H1 (cell line): ENCODE measurements around the gene ZNF200. TPM values are rescaled to one million over a fixed set of nuclear protein-coding genes. Genes with fewer than 3 reads are reported as not detected.

ENCODE experiments used
- CTCF ChIA-PET: fragments of 300-600 bp; sonication (Branson Sonifier 250); formaldehyde crosslinking; loops from one replicate; lab custom pipeline; 2021; ENCODE audit not compliant: partially characterized antibody; lab: Charles Lee
- POLR2A ChIA-PET: fragments of 300-600 bp; sonication (Branson Sonifier 250); formaldehyde crosslinking; loops from one replicate; lab custom pipeline; 2021; ENCODE audit warnings: inconsistent platforms; ENCODE audit not compliant: partially characterized antibody; lab: Charles Lee
- DNase-seq, 2 experiments: peaks; one replicate each; pipeline versions ENCODE4 v3.0.0 to v3.0.0-alpha.2; 2010 to 2022; ENCODE audit warnings: low spot score in 2 of 2, low read depth in 1 of 2, mixed read lengths in 1 of 2
- FAIRE-seq: peaks from 2 replicates; lab custom pipeline; 2011; peaks lifted over from hg19 to GRCh38; lab: Jason Lieb, UNC
- H2AFZ ChIP-seq: 2 replicates; pipeline ENCODE4 v1.8.1; 2012; ENCODE audit warnings: low read length, inconsistent platforms
- H2AK5ac ChIP-seq: 2 replicates; pipeline ENCODE4 v1.6.1; 2013; ENCODE audit warnings: low read depth, low read length
- H2BK120ac ChIP-seq: replicated peaks from 2 replicates; pipeline ENCODE3; 2013; ENCODE audit warnings: low read depth, low read length, inconsistent platforms
- H2BK12ac ChIP-seq: 2 replicates; pipeline ENCODE4 v1.6.1; 2013; ENCODE audit warnings: low read depth, low read length
- H2BK15ac ChIP-seq: 2 replicates; pipeline ENCODE4 v1.6.1; 2013; ENCODE audit warnings: low read length
- H2BK20ac ChIP-seq: 2 replicates; pipeline ENCODE4 v1.6.1; 2013; ENCODE audit warnings: low read length
- H2BK5ac ChIP-seq: 2 replicates; pipeline ENCODE4 v1.6.1; 2013; ENCODE audit warnings: low read depth, low read length
- H3K14ac ChIP-seq: 2 replicates; pipeline ENCODE4 v1.6.1; 2013; ENCODE audit warnings: inconsistent platforms; ENCODE audit not compliant: insufficient read length
- H3K18ac ChIP-seq: 2 replicates; pipeline ENCODE4 v1.6.1; 2013; ENCODE audit warnings: low read length; ENCODE audit errors: extremely low read depth
- H3K23ac ChIP-seq: 2 replicates; pipeline ENCODE4 v1.6.1; 2013; ENCODE audit warnings: inconsistent platforms; ENCODE audit not compliant: insufficient read length
- H3K23me2 ChIP-seq: 2 replicates; pipeline ENCODE4 v1.6.1; 2013; ENCODE audit warnings: low read depth, low read length
- H3K27ac ChIP-seq: 2 replicates; pipeline ENCODE4 v1.6.1; 2011; ENCODE audit warnings: low read depth, low read length, inconsistent platforms
- H3K27me3 ChIP-seq, 4 experiments: replicated peaks in 1 of 4; 1 replicate in 1 of 4; 2 replicates in 3 of 4; pipeline versions ENCODE4 v1.6.1 to v1.8.1; 2011 to 2013; ENCODE audit warnings: low read length in 3 of 4, mild to moderate bottlenecking in 3 of 4, inconsistent platforms in 2 of 4, mixed read lengths in 2 of 4, moderate library complexity in 1 of 4; ENCODE audit not compliant: control insufficient read depth in 3 of 4, insufficient read depth in 3 of 4; ENCODE audit errors: extremely low read depth in 1 of 4
- H3K36me3 ChIP-seq, 4 experiments: 2 replicates each; pipeline versions ENCODE4 v1.6.1 to v1.8.1; 2011 to 2013; ENCODE audit warnings: mild to moderate bottlenecking in 4 of 4, low read length in 3 of 4, moderate library complexity in 2 of 4, control low read depth in 1 of 4, inconsistent platforms in 1 of 4; ENCODE audit not compliant: insufficient read depth in 4 of 4, control insufficient read depth in 2 of 4
- H3K4ac ChIP-seq: replicated peaks from 2 replicates; pipeline ENCODE3; 2013; ENCODE audit warnings: low read length, low read depth, mixed read lengths, inconsistent platforms; ENCODE audit not compliant: insufficient read length
- H3K4me1 ChIP-seq, 4 experiments: replicated peaks in 1 of 4; 1 replicate in 1 of 4; 2 replicates in 3 of 4; pipeline versions ENCODE4 v1.6.1 to v1.8.1; 2011 to 2013; ENCODE audit warnings: low read length in 3 of 4, inconsistent platforms in 2 of 4, mixed read lengths in 1 of 4; ENCODE audit not compliant: insufficient read depth in 4 of 4, control insufficient read depth in 3 of 4
- H3K4me2 ChIP-seq, 2 experiments: 2 replicates each; pipeline versions ENCODE4 v1.6.1 to v1.8.1; 2011 to 2013; ENCODE audit warnings: low read depth in 2 of 2, low read length in 2 of 2, control low read depth in 1 of 2, inconsistent platforms in 1 of 2, mild to moderate bottlenecking in 1 of 2; ENCODE audit not compliant: insufficient read depth in 1 of 2
- H3K4me3 ChIP-seq, 4 experiments: fragments of 200-600, 300-600 bp in 1 of 4; sonication (generic), shearing (Covaris generic), sonication (Bioruptor Twin) in 1 of 4; 2 replicates each; pipeline versions ENCODE4 v1.5.1 to v1.8.1; 2011 to 2016; ENCODE audit warnings: low read length in 4 of 4, low read depth in 3 of 4, control low read depth in 2 of 4, inconsistent platforms in 2 of 4, mild to moderate bottlenecking in 2 of 4, mixed read lengths in 1 of 4, moderate library complexity in 1 of 4; ENCODE audit not compliant: insufficient read depth in 2 of 4; ENCODE audit errors: extremely low read depth in 1 of 4
- H3K56ac ChIP-seq: replicated peaks from 2 replicates; pipeline ENCODE3; 2013; ENCODE audit warnings: low read depth, mild to moderate bottlenecking, mixed read lengths, low read length, inconsistent platforms; ENCODE audit not compliant: insufficient read length
- H3K79me1 ChIP-seq: 2 replicates; pipeline ENCODE4 v1.6.1; 2013; ENCODE audit warnings: low read depth, low read length, control low read depth
- H3K79me2 ChIP-seq, 2 experiments: 2 replicates each; pipeline versions ENCODE4 v1.6.1 to v1.8.1; 2012 to 2013; ENCODE audit warnings: low read length in 2 of 2, mild to moderate bottlenecking in 2 of 2, inconsistent platforms in 1 of 2; ENCODE audit not compliant: insufficient read depth in 2 of 2, control insufficient read depth in 1 of 2
- H3K9ac ChIP-seq, 4 experiments: replicated peaks in 1 of 4; 1 replicate in 1 of 4; 2 replicates in 3 of 4; pipeline versions ENCODE4 v1.6.1 to v1.8.1; 2011 to 2013; ENCODE audit warnings: low read depth in 3 of 4, low read length in 3 of 4, control low read depth in 2 of 4, mild to moderate bottlenecking in 2 of 4, moderate library complexity in 2 of 4, inconsistent platforms in 1 of 4; ENCODE audit errors: extremely low read depth in 1 of 4
- H3K9me3 ChIP-seq, 2 experiments: 2 replicates each; pipeline versions ENCODE4 v1.6.1 to v1.8.1; 2012 to 2013; ENCODE audit warnings: mild to moderate bottlenecking in 2 of 2, moderate library complexity in 2 of 2, control low read depth in 1 of 2, inconsistent platforms in 1 of 2, low read depth in 1 of 2, low read length in 1 of 2, mixed read lengths in 1 of 2; ENCODE audit not compliant: insufficient read depth in 2 of 2
- H4K20me1 ChIP-seq, 2 experiments: replicated peaks in 1 of 2; 2 replicates each; pipeline versions ENCODE3 to v1.8.1; 2011 to 2013; ENCODE audit warnings: inconsistent platforms in 2 of 2, low read length in 2 of 2, mild to moderate bottlenecking in 1 of 2; ENCODE audit not compliant: insufficient read depth in 2 of 2, control insufficient read depth in 1 of 2
- H4K5ac ChIP-seq: 2 replicates; pipeline ENCODE4 v1.6.1; 2013; ENCODE audit warnings: low read length, low read depth, mixed read lengths, inconsistent platforms; ENCODE audit not compliant: insufficient read length
- H4K8ac ChIP-seq: 2 replicates; pipeline ENCODE4 v1.8.0; 2013; ENCODE audit warnings: mild to moderate bottlenecking, moderate library complexity, low read length, inconsistent platforms; ENCODE audit not compliant: insufficient read depth; ENCODE audit errors: extremely low read depth
- H4K91ac ChIP-seq: replicated peaks from 2 replicates; pipeline ENCODE3; 2013; ENCODE audit warnings: low read length, mixed read lengths, inconsistent platforms; ENCODE audit not compliant: insufficient read length
- ATF3 ChIP-seq: IDR thresholded peaks from 2 replicates; pipeline ENCODE4 v1.6.1; 2011; ENCODE audit warnings: low read depth, mild to moderate bottlenecking, low read length; ENCODE audit not compliant: insufficient read depth
- CBX5 ChIP-seq: fragments of 300-800, 300-1000 bp; sonication (generic); IDR thresholded peaks from 2 replicates; pipeline ENCODE4 v1.7.1; 2016; ENCODE audit warnings: antibody characterized with exemption, low read length, low read depth
- CBX8 ChIP-seq: fragments of 300-800, 300-1000 bp; sonication (generic); IDR thresholded peaks from 2 replicates; pipeline ENCODE4 v1.7.1; 2016; ENCODE audit warnings: low read depth, low read length, borderline replicate concordance
- CHD2 ChIP-seq: IDR thresholded peaks from 2 replicates; pipeline ENCODE4 v1.6.1; 2012; ENCODE audit warnings: low read length, improper control_type of control experiment
- CREB1 ChIP-seq: IDR thresholded peaks from 2 replicates; pipeline ENCODE4 v1.6.1; 2012; ENCODE audit warnings: inconsistent platforms
- E2F6 ChIP-seq: IDR thresholded peaks from 2 replicates; pipeline ENCODE4 v1.6.1; 2012; ENCODE audit warnings: inconsistent platforms
- MAX ChIP-seq: IDR thresholded peaks from 2 replicates; pipeline ENCODE4 v1.6.1; 2012; ENCODE audit warnings: inconsistent platforms
- POLR2A ChIP-seq, 2 experiments: IDR thresholded peaks; 1 replicate in 1 of 2; 2 replicates in 1 of 2; pipeline ENCODE4 v1.6.1; 2011; ENCODE audit warnings: low read depth in 2 of 2, low read length in 2 of 2, mild to moderate bottlenecking in 2 of 2; ENCODE audit errors: control extremely low read depth in 1 of 2
- SIRT6 ChIP-seq: IDR thresholded peaks from one replicate; pipeline ENCODE4 v1.7.1; 2012; ENCODE audit warnings: low read length, inconsistent platforms
- SRF ChIP-seq: IDR thresholded peaks from 2 replicates; pipeline ENCODE4 v1.6.1; 2011; ENCODE audit warnings: mild to moderate bottlenecking, low read depth, low read length, moderate library complexity
- YY1 ChIP-seq: IDR thresholded peaks from 2 replicates; pipeline ENCODE4 v1.6.1; 2011; ENCODE audit warnings: low read depth, mild to moderate bottlenecking, low read length
- ZNF274 ChIP-seq: IDR thresholded peaks from 2 replicates; pipeline ENCODE4 v1.7.0; 2012; ENCODE audit warnings: low read length, borderline replicate concordance; ENCODE audit errors: extremely low read depth
- WGBS, 2 experiments: shearing (Covaris generic) in 1 of 2; methylation state at CpG; one replicate each; pipeline versions ENCODE4 v1.1.6 to v1.1.7; 2013 to 2015; ENCODE audit warnings: low lambda C conversion rate in 2 of 2, mixed read lengths in 2 of 2, inconsistent platforms in 1 of 2, low coverage in 1 of 2, missing lambda C conversion rate in 1 of 2; ENCODE audit not compliant: insufficient replicate concordance in 2 of 2, insufficient coverage in 1 of 2, insufficient read length in 1 of 2; ENCODE audit errors: extremely low coverage in 1 of 2, missing lambda C conversion rate in 1 of 2; 5-methylcytosine and 5-hydroxymethylcytosine counted together
- polyA plus RNA-seq, 7 experiments: library from polyadenylated mRNA; depleted of rRNA in 3 of 7; stranded (reverse) in 5 of 7; unstranded in 2 of 7; fragments of >200 nt in 5 of 7; fragments of 200-250 nt in 2 of 7; gene quantifications; 1 replicate in 5 of 7; 2 replicates in 1 of 7; 4 replicates in 1 of 7; pipeline versions ENCODE4 v1.2.1 to v1.2.3, GENCODE V29; 2011 to 2013; ENCODE audit warnings: missing spikeins in 2 of 7, mixed read lengths in 2 of 7
- total RNA-seq: library from RNA; stranded (reverse); fragmentation: NEBNext Ultra II Directional; extraction: Animal tissue kit (Norgen Biotek cat#: 25700); gene quantifications from 2 replicates; pipeline ENCODE4 v1.2.1, GENCODE V29; 2021

The ZNF200 gene
- total and polyA plus RNA-seq, 2 of the 8 experiments (the other 6 are each of a cell fraction or from before 2014, with no cell fraction given), result 2.7 to 9.9 TPM

GRCh38 chr16:3198334-3199072 lies 36.5 kb downstream of the ZNF200 start:
- Histone ChIP-seq H2BK120ac (no peak overlapping the region), H4K20me1 (no peaks in the 10 kb centered on the region), H3K23me2 (no peaks in the 10 kb centered on the region), H2BK15ac (no peak overlapping the region), H3K27me3 (no peaks in the 10 kb centered on the region; a peak in 1 of 7 replicates), H3K27ac (no peak overlapping the region), H3K4me1 (no peaks in the 10 kb centered on the region), H3K4ac (no peak overlapping the region), H2AFZ (no peak overlapping the region), H2AK5ac (no peak overlapping the region), H4K8ac (no peak overlapping the region), H3K14ac (no peak overlapping the region), H3K79me2 (no peaks in the 10 kb centered on the region), H3K36me3 (no peaks in the 10 kb centered on the region), H3K4me2 (no peak overlapping the region), H3K23ac (no peak overlapping the region), H4K91ac (no peak overlapping the region), H2BK20ac (no peak overlapping the region), H3K9me3 (peaks cover 0 to 4% of the 10 kb centered on the region in 2 experiments; a peak in 3 of 4 replicates), H3K9ac (no peak overlapping the region), H4K5ac (no peak overlapping the region), H3K18ac (no peak overlapping the region), H3K56ac (no peak overlapping the region), H2BK12ac (no peak overlapping the region), H3K79me1 (no peaks in the 10 kb centered on the region), H2BK5ac (no peak overlapping the region), H3K4me3 (no peak overlapping the region)
- ChIA-PET CTCF (interaction anchor here (0.9 kb wide), 1 partner anchor 24 kb away, joined by 3 read pairs; no protein-coding TSS in a partner anchor), POLR2A (interaction anchor here (1.0 kb wide), 1 partner anchor 42 kb away, joined by 3 read pairs; no protein-coding TSS in a partner anchor)
- FAIRE-seq (no peak), DNase-seq (no peak)
- TF ChIP-seq SIRT6 (no peak), YY1 (no peak), E2F6 (no peak), CBX8 (no peak), MAX (no peak), CBX5 (no peak), SRF (no peak), ZNF274 (no peak), ATF3 (no peak), CHD2 (no peak), POLR2A (IDR thresholded peaks at IDR 0.05; ENCODE audit: control extremely low read depth in 1 of 2, low read depth in 2 of 2, low read length in 2 of 2) (no peak), CREB1 (no peak)
- 81% methylated on average over 13 of the region's 13 CpGs; no CpG with 5 or more reads in 1 of the 2 experiments for WGBS, 2 experiments
